SH-SY5Y (cell line): ENCODE measurements around the gene ARHGEF16.

Experiments used
- GATA2 ChIP-seq: IDR thresholded peaks from 2 replicates; pipeline ENCODE4 v1.6.1; 2011; ENCODE audit warnings: mild to moderate bottlenecking, low read depth, low read length
- GATA3 ChIP-seq: IDR thresholded peaks from 2 replicates; pipeline ENCODE4 v1.6.1; 2011; ENCODE audit warnings: low read depth, mild to moderate bottlenecking, low read length, moderate library complexity

DNA sequence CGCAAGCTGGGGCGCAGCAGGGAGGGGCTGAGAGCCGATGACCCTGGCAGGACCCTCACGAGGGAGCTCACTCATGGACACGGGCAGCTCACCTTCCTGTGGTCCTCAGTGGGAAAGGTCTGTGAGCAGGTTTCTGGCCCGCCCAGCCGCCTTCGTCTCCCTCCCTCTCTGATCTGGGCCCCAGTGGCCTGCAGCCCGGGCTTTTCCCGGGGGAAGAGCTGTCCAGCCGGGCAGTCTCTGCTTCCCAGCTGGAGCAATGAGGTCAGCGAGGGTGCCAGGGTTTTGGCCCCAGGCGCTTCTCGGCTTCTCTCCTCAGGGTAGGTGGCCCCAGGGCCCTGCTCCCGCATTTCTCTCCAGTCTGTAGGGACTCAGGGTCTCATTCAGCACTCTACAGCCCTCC, 22.2 kb upstream of the ARHGEF16 start:
- no peak for TF ChIP-seq GATA2
- TF ChIP-seq GATA3 = no peak
